Small intestine (tissue), 7 donors: ENCODE results near the gene MED12L. TPM values are rescaled to one million over a fixed set of nuclear protein-coding genes. Genes with fewer than 3 reads are reported as not detected.

Experiments used
- DNase-seq, 2 donors: peaks; one replicate each; pipeline versions ENCODE4 v3.0.0 to v3.0.0-alpha.2; 2013
- FAIRE-seq: peaks from 2 replicates; lab custom pipeline; 2012; peaks lifted over from hg19 to GRCh38; lab: Jason Lieb, UNC
- H3K27ac ChIP-seq, 3 donors: one replicate each; pipeline ENCODE4 v1.5.1; 2013; ENCODE audit warnings: low read length in 2 of 3, mild to moderate bottlenecking in 2 of 3, control low read depth in 1 of 3, inconsistent platforms in 1 of 3, low read depth in 1 of 3, moderate library complexity in 1 of 3
- H3K27me3 ChIP-seq, 3 donors: one replicate each; pipeline ENCODE4 v1.6.1; 2013; ENCODE audit warnings: low read length in 3 of 3, inconsistent platforms in 1 of 3; ENCODE audit not compliant: control insufficient read depth in 3 of 3, insufficient read depth in 3 of 3
- H3K36me3 ChIP-seq, 3 donors: one replicate each; pipeline ENCODE4 v1.6.1; 2013; ENCODE audit warnings: low read length in 3 of 3, inconsistent platforms in 1 of 3, low read depth in 1 of 3, mild to moderate bottlenecking in 1 of 3, moderate library complexity in 1 of 3; ENCODE audit not compliant: control insufficient read depth in 3 of 3, insufficient read depth in 2 of 3
- H3K4me1 ChIP-seq, 3 donors: one replicate each; pipeline ENCODE4 v1.6.1; 2013; ENCODE audit warnings: low read length in 2 of 3, inconsistent platforms in 1 of 3, low read depth in 1 of 3, mild to moderate bottlenecking in 1 of 3, moderate library complexity in 1 of 3; ENCODE audit not compliant: control insufficient read depth in 3 of 3, insufficient read depth in 2 of 3
- H3K4me3 ChIP-seq, 3 donors: one replicate each; pipeline ENCODE4 v1.5.1; 2013; ENCODE audit warnings: low read length in 3 of 3, control low read depth in 1 of 3, inconsistent platforms in 1 of 3, low read depth in 1 of 3, mild to moderate bottlenecking in 1 of 3, moderate library complexity in 1 of 3
- H3K9me3 ChIP-seq, 2 donors: one replicate each; pipeline ENCODE4 v1.6.1; 2013; ENCODE audit warnings: low read depth in 1 of 2, low read length in 1 of 2; ENCODE audit not compliant: control insufficient read depth in 2 of 2, insufficient read depth in 1 of 2
- WGBS, 3 donors: extraction: QIAGEN DNeasy Blood & Tissue Kit; methylation state at CpG; one replicate each; pipeline ENCODE4 v1.1.7; 2013; 5-methylcytosine and 5-hydroxymethylcytosine counted together
- polyA plus RNA-seq, 4 donors: library from polyadenylated mRNA; stranded (reverse) in 3 of 4; unstranded in 1 of 4; fragments of 200-250 nt in 3 of 4; fragments of 120-200 nt in 1 of 4; gene quantifications; one replicate each; pipeline versions ENCODE4 v1.2.1 to v1.2.3, GENCODE V29; 2013
- donor health status: healthy with polysubstance abuse.
- donor health status: control.
- donor health status: control.
- donor health status: Bipolar disorder and iron deficiency.
- donor health status: healthy.

Gene MED12L
- polyA plus RNA-seq, 4 donors = 0.16 to 2.4 (median 0.36) TPM

DNA sequence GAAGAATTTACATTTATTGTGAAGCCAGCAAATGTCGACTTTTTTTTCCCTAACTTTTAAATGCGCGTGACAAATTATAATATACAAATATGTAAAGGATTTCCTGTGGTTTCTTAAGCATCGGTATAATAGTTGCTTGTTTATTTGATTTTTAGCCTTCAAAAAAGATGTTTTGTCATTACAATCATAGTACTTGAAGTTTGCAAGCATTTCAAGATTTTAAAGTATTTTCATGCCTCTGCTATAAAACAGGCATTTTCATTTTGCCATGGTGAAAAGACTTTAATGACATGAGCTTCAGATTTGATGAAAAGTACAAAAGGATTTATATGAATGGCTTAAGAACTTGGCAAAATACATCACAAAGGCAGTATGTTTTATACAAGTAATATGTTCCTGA lies 308.5 kb downstream of the MED12L start:
- no peak overlapping the region for H3K4me3 ChIP-seq
- H3K27ac ChIP-seq = no peak overlapping the region
- no peaks in the 10 kb centered on the region for H3K9me3 ChIP-seq
- peaks cover 0 to 8% (median 0%) of the 10 kb centered on the region in 3 donors for H3K36me3 ChIP-seq
- 62 to 80% (median 75%) methylated on average over 4 of the region's 4 CpGs for WGBS, 3 donors
- FAIRE-seq (no peak), DNase-seq (no peak)
- no peaks in the 10 kb centered on the region for H3K27me3 ChIP-seq
- H3K4me1 ChIP-seq = no peaks in the 10 kb centered on the region

DNA sequence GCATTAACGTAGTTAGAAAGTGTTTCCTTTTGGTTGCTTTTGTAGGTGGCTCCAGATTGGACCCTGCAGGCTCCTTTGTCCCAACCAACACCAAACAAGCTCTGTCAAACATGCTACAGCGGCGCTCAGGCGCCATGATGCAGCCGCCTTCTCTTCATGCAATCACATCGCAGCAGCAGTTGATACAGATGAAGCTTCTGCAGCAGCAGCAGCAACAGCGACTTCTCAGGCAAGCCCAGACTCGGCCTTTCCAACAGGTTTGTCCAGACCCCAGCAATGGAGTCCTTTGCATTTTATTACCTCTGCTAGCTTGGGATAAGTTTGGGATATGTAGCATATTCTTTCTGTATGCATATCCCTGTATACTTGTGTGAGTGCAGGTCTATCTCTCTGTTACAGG lies 309.1 kb downstream of the MED12L start:
- FAIRE-seq (no peak), DNase-seq (no peak)
- Histone ChIP-seq H3K4me3 (no peak overlapping the region), H3K27me3 (no peaks in the 10 kb centered on the region), H3K9me3 (no peaks in the 10 kb centered on the region), H3K36me3 (peaks cover 0 to 8% (median 0%) of the 10 kb centered on the region in 3 donors), H3K4me1 (no peaks in the 10 kb centered on the region), H3K27ac (no peak overlapping the region)
- 89 to 96% (median 90%) methylated on average over 8 of the region's 8 CpGs for WGBS, 3 donors

- H3K27ac ChIP-seq = no peak overlapping the region
- FAIRE-seq (no peak), DNase-seq (no peak)
- no peaks in the 10 kb centered on the region for H3K27me3 ChIP-seq
- H3K9me3 ChIP-seq = no peaks in the 10 kb centered on the region
- H3K4me1 ChIP-seq = no peaks in the 10 kb centered on the region
- H3K4me3 ChIP-seq = no peak overlapping the region
- H3K36me3 ChIP-seq = peaks cover 0 to 7% (median 0%) of the 10 kb centered on the region in 3 donors
- WGBS, 3 donors = 93 to 96% (median 96%) methylated on average over 3 of the region's 3 CpGs
These were observed 310.3 kb downstream of the MED12L start for GRCh38 chr3:151395806-151396205.

GRCh38 chr3:151398895-151399294 lies 313.4 kb downstream of the MED12L start:
- H3K27me3 ChIP-seq = no peaks in the 10 kb centered on the region
- DNase-seq (peak; percentile 40 to 49), FAIRE-seq (no peak)
- H3K27ac ChIP-seq = peak overlapping the region in 1 of 3 donors; percentile 15
- no peaks in the 10 kb centered on the region for H3K4me1 ChIP-seq
- H3K4me3 ChIP-seq = no peak overlapping the region
- peaks cover 0 to 7% (median 0%) of the 10 kb centered on the region in 3 donors for H3K36me3 ChIP-seq
- WGBS, 3 donors = 45 to 57% (median 45%) methylated on average over 5 of the region's 5 CpGs
- no peaks in the 10 kb centered on the region for H3K9me3 ChIP-seq

- no peak for FAIRE-seq
- H3K27me3 ChIP-seq = no peaks in the 10 kb centered on the region
- no peaks in the 10 kb centered on the region for H3K4me1 ChIP-seq
- H3K36me3 ChIP-seq = peaks cover 0 to 3% (median 0%) of the 10 kb centered on the region in 3 donors
- DNase-seq = no peak
- H3K27ac ChIP-seq = no peak overlapping the region
- no peaks in the 10 kb centered on the region for H3K9me3 ChIP-seq
- WGBS, 3 donors = 90 to 94% (median 90%) methylated on average over 4 of the region's 4 CpGs
- no peak overlapping the region for H3K4me3 ChIP-seq
These were observed 314.9 kb downstream of the MED12L start for GRCh38 chr3:151400341-151400740.

- Histone ChIP-seq H3K4me1 (no peaks in the 10 kb centered on the region), H3K27me3 (no peaks in the 10 kb centered on the region), H3K27ac (no peak overlapping the region), H3K36me3 (no peaks in the 10 kb centered on the region), H3K4me3 (no peak overlapping the region), H3K9me3 (no peaks in the 10 kb centered on the region)
- DNase-seq (no peak), FAIRE-seq (no peak)
- WGBS, 3 donors = 77 to 83% (median 80%) methylated on average over 3 of the region's 3 CpGs
These were observed 316.9 kb downstream of the MED12L start for GRCh38 chr3:151402349-151402748.

DNA sequence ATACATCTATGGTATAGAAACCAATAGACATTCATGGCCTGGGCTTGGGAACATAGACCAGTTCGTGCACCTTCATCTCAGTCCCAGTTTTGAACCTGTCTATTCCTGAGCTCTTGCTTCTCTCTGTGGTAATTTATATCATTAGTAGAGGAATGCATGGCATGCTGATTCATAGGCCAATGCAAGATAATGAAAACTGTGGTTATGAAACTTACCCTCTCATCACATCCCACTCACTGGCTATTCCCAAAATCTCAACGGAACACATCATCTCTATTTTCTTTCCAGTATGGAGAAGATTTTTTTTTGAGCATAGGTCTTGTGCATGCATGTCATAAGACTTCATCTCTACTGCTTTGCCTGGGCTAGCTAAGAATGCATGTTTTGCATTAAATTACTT lies 317.8 kb downstream of the MED12L start:
- Histone ChIP-seq H3K36me3 (no peaks in the 10 kb centered on the region), H3K27me3 (no peaks in the 10 kb centered on the region), H3K4me1 (no peaks in the 10 kb centered on the region), H3K27ac (no peak overlapping the region), H3K4me3 (no peak overlapping the region), H3K9me3 (no peaks in the 10 kb centered on the region)
- WGBS, 3 donors = 86 to 89% (median 89%) methylated on average over 2 of the region's 2 CpGs
- DNase-seq (no peak), FAIRE-seq (no peak)

GRCh38 chr3:151404316-151404715 lies 318.9 kb downstream of the MED12L start:
- 38 to 55% (median 46%) methylated on average over 1 of the region's 1 CpG for WGBS, 3 donors

GRCh38 chr3:151407928-151408327 lies 322.5 kb downstream of the MED12L start:
- Histone ChIP-seq H3K27ac (no peak overlapping the region), H3K4me3 (no peak overlapping the region), H3K4me1 (no peaks in the 10 kb centered on the region), H3K9me3 (no peaks in the 10 kb centered on the region), H3K27me3 (no peaks in the 10 kb centered on the region), H3K36me3 (peaks cover 0 to 4% (median 0%) of the 10 kb centered on the region in 3 donors)
- DNase-seq (no peak), FAIRE-seq (no peak)
- 96 to 97% (median 96%) methylated on average over 2 of the region's 2 CpGs for WGBS, 3 donors

More at GRCh38 chr3:151404316-151404715, 318.9 kb downstream of the MED12L start:
- Histone ChIP-seq H3K9me3 (no peaks in the 10 kb centered on the region), H3K27me3 (no peaks in the 10 kb centered on the region), H3K4me1 (no peaks in the 10 kb centered on the region), H3K4me3 (no peak overlapping the region), H3K27ac (no peak overlapping the region), H3K36me3 (no peaks in the 10 kb centered on the region)
- FAIRE-seq = no peak
- no peak for DNase-seq
